WI38 (cell line): ENCODE measurements around the gene NRXN2.

ENCODE experiments used
- H3K4me3 ChIP-seq: 2 replicates; pipeline ENCODE4 v1.5.1; 2011; ENCODE audit warnings: low read depth, mild to moderate bottlenecking, control low read depth, low read length
- CTCF ChIP-seq: IDR thresholded peaks from 2 replicates; pipeline ENCODE4 v1.5.1; 2012; ENCODE audit warnings: low read depth, mild to moderate bottlenecking, control low read depth, low read length

Gene NRXN2

DNA sequence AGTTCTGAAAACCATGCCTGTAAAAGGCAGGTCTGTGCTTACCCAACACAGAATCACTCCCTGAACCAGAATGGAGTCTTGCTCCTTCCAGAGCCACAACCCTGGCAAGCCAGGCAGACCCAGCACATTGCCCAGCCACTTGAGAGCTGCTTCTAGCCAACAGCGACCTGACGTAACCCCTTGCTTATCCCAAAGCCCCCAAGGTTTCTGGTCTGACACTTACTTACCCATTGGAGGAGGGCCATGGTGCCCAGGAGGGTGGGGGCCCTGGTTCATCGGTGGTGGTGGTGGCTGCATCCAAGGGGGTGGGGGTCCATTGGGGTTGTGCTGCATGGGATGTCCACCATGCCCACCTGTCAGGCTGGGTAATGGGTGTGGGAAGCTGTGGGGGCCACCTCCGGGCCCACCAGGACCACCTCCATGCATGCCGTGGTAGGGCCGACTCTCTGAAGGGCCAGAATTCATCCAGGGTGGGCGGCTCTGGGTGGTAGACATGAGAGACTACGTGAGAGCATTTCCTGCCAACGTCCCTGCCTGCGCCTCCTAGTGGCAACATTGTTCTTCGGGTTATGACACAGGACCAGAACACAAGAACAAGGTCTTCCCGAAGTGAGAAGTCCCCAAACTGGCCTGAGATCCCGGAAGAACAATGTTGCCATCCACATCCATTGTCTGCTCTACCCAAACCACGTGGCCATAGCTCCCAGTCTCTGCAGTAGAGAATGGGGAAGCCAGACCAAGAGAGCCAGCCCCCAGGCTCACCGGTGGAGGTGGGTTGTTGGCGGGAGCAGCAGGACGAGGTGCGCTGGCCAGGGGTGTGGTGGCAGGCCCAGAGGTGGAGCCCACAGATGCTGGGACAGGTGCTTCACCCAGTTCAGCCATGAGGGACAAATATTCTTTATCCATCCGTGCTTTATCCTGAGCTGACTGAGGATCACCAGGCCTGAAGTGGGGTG is 44.6 kb upstream of the NRXN2 start:
- TF ChIP-seq CTCF, result peak; percentile 76
- H3K4me3 ChIP-seq, result no peak overlapping the region

- no peak overlapping the region for H3K4me3 ChIP-seq
Measured at GRCh38 chr11:64766881-64767280, 43.9 kb upstream of the NRXN2 start.

DNA sequence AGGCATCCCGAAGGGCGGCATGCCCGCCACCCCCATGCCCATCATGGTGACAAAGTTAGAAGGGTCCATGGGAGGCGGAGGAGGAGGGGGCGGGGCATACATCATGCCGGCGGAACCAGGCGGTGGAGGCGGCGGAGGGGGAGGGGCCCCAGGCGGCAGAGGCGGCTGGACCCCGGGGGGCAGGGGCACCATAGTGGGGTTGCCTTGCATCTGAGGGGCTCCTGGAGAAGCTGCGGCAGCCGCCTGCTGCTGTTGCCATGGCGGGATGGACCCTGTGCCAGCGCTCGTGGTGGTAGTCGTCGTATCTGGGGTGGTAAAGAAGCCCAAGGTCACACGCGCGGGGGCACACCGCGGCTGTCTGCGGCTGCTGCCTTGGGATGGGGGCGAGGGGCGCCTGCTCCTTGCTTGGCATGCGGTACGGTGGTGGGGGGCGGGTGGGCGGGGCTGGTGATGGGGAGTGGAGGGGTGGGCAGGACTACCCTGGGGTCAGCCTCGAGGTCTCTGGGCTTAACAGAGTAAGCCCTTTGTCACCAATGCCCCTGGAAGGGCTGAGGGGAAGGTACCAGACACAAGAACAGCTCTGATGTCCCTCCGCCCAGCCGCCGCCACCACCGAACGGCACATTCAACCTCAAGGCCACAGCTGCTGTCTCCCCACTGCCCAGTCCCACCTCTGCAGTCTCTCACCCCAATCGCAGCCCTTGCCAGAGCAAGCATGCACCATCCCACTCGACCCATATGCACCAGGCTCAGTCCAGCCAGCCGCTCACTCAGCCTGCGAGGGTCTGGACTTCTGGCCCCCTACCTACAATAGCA is 43.1 kb upstream of the NRXN2 start:
- no peak overlapping the region for H3K4me3 ChIP-seq
- no peak for TF ChIP-seq CTCF

More at GRCh38 chr11:64766881-64767280, 43.9 kb upstream of the NRXN2 start:
- no peak for TF ChIP-seq CTCF

GRCh38 chr11:64765291-64765850 is 42.4 kb upstream of the NRXN2 start:
- TF ChIP-seq CTCF, result no peak
- no peak overlapping the region for H3K4me3 ChIP-seq

DNA sequence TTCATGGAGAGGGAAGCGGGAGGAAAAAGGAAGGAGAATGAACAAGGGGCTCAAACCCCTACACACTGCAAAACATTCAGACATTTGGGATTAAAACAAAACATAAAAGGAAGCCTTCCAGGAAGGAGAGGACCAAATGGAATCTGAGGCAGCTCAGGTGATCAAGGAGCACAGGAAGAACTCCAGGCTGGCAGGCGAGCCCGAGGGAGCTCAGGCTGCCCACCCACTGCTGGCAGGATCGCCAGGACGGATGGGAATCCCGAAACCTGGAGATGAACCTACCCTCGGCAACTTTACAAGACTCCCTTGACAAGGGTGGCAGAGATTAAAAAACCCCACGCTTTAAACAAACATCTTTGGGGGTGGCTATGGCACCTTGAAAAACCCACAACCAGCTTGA is 41.8 kb upstream of the NRXN2 start:
- H3K4me3 ChIP-seq, result no peak overlapping the region
- no peak for TF ChIP-seq CTCF

GRCh38 chr11:64764040-64764611 is 41.1 kb upstream of the NRXN2 start:
- no peak overlapping the region for H3K4me3 ChIP-seq

More at GRCh38 chr11:64764040-64764611, 41.1 kb upstream of the NRXN2 start:
- no peak for TF ChIP-seq CTCF
